Fibroblast of the aortic adventitia (primary cell): ENCODE data around the gene FAIM2. TPM values are rescaled to one million over a fixed set of nuclear protein-coding genes. Genes with fewer than 3 reads are reported as not detected.

Source experiments
- DNase-seq: peaks from one replicate; pipeline ENCODE4 v3.0.0-alpha.2; 2010; ENCODE audit warnings: low read depth
- H3K4me3 ChIP-seq: 2 replicates; pipeline ENCODE4 v1.5.1; 2011; ENCODE audit warnings: low read depth, mild to moderate bottlenecking, control low read depth, low read length, moderate library complexity
- CTCF ChIP-seq: IDR thresholded peaks from 2 replicates; pipeline ENCODE4 v1.5.1; 2011; ENCODE audit warnings: mild to moderate bottlenecking, low read length, control low read depth, inconsistent platforms; ENCODE audit not compliant: insufficient read depth
- total RNA-seq: library from RNA; depleted of rRNA; stranded (reverse); fragments of >200 nt; gene quantifications from 2 replicates; pipeline ENCODE4 v1.2.3, GENCODE V29; 2012; ENCODE audit warnings: low replicate concordance

Gene FAIM2
- total RNA-seq, 1 donor, result 12.9 TPM

- no peak for DNase-seq
- TF ChIP-seq CTCF, result no peak
- H3K4me3 ChIP-seq, result no peak overlapping the region
These were observed 45.5 kb upstream of the FAIM2 start for GRCh38 chr12:49948866-49949845.

GRCh38 chr12:49947593-49948226 is 44.0 kb upstream of the FAIM2 start:
- no peak for TF ChIP-seq CTCF
- DNase-seq, result no peak

GRCh38 chr12:49946497-49946896 is 42.8 kb upstream of the FAIM2 start:
- no peak for TF ChIP-seq CTCF
- no peak overlapping the region for H3K4me3 ChIP-seq
- DNase-seq, result no peak

More at GRCh38 chr12:49947593-49948226, 44.0 kb upstream of the FAIM2 start:
- no peak overlapping the region for H3K4me3 ChIP-seq

GRCh38 chr12:49946086-49946485 is 42.4 kb upstream of the FAIM2 start:
- H3K4me3 ChIP-seq, result no peak overlapping the region
- DNase-seq, result no peak
- TF ChIP-seq CTCF, result no peak

- DNase-seq, result peak; percentile 69
- H3K4me3 ChIP-seq, result peak overlapping the region; percentile 36
- TF ChIP-seq CTCF, result peak; percentile 91
These were observed 41.8 kb upstream of the FAIM2 start for GRCh38 chr12:49945394-49946080.

- no peak for TF ChIP-seq CTCF
- no peak for DNase-seq
- no peak overlapping the region for H3K4me3 ChIP-seq
These were observed 41.0 kb upstream of the FAIM2 start for GRCh38 chr12:49944718-49945117.
